Middle frontal gyrus (tissue), 1 donor: ENCODE measurements around the gene TENM4.
A peak's percentile ranks its signal among the peaks of the same experiment; 100 is the strongest.

ENCODE experiments used
- DNase-seq: peaks from one replicate; pipeline ENCODE4 v3.0.0-alpha.2; 2015; ENCODE audit warnings: low spot score; ENCODE audit errors: extremely low spot score

TENM4 gene

DNA sequence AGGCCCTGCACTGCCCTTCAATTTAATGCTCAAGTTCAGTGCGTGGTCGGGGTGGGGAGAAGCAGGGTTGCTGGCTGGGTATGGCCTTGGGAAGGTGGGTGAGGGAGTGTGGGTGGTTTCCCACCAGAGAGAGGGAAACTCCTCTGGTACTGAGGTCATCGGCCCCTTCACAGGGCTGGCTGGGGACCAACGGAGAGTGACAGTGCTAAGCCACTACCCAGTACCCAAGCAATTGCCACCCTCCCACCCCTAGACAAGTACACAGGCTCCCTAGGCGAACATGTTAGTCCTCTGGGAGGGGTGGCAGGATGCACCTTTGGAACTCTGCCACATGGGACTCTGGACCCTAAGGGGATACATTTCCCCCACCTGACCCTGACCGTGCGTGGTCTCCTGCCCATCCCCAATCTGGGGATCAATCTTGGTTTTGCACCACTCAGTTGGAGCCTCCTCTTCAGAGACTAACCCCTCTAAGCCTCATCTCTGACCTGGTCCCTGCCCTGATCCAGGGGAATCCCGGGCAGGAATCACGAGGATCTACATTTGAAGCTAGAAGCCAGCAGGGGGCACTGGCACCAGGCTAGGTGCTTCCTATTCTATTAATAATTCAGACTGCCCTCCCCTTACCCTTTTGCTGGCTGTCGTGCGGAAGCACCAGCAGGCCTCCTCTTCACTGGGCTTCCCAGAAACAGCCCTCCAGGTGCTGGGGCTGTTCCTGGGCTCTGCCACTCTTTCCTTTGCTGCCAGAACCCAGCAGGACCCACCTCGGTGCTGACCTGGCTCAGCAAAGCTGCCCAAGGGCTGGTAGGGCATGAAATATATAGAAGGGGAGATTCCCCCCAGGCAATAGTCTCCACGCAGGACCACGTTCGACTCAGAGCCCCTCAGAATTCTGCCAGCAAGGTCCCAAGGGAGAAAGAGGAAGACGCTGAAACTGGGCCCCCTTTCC, 377.7 kb downstream of the TENM4 start:
- DNase-seq: no peak

DNA sequence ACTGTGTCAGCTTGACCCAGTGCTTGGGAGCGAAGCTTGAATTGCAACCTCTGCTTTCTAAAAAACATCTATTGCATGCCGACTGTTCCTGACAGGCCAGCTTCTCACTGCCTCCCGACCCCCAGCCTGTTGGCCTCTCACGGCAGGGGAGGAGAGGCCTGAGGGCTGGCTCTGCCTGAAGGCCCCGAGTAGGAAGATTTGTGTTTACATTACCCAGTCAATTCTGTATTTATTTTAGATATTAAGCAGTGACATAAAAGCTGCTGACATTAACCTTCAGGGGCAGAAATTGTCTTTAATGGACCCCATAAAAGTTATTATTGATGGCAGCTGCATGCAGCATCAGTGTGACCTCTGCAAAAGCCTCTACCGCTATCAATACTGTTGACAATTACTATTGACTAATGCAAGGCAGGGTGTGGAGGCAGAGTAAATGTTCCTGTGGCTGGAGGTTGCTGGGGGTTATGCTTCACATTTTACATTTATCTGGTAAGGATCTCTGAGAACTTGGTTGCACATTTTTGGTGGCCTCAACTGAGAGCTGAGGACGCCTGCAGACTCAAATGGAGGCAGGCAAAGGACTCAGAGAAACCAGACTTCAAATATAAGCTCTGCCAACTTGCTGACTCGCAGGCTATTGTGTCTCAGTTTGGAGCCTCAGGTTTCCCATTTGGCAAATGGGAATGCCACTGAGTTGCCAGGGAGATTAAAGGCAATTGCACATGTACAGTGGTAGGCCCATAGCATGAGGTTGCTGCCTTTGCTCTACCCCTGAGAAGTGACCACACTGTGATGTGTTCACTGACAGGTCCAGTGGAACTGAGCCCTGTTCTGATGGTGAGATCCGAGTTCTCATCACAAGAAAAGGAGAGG, 380.5 kb downstream of the TENM4 start:
- DNase-seq: no peak

DNA sequence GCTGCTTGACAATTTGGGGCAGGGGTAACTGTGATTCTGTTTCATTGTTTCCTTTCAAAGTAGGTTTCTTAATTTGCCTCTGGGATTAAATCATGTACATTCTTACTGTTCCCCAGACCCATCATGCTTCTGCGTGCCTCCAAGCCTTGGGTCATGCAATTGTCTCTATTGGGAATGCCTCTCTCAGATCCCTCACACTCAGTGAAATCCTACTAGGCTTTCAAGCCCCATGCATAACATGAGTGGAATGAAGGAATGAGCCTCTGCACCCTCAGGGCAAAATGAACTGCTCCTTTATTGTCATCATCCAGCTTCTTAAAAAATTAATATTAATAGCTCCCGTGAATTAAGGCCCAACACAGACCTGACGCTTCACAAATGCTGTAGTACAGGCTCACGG, 381.7 kb downstream of the TENM4 start:
- no peak for DNase-seq

DNA sequence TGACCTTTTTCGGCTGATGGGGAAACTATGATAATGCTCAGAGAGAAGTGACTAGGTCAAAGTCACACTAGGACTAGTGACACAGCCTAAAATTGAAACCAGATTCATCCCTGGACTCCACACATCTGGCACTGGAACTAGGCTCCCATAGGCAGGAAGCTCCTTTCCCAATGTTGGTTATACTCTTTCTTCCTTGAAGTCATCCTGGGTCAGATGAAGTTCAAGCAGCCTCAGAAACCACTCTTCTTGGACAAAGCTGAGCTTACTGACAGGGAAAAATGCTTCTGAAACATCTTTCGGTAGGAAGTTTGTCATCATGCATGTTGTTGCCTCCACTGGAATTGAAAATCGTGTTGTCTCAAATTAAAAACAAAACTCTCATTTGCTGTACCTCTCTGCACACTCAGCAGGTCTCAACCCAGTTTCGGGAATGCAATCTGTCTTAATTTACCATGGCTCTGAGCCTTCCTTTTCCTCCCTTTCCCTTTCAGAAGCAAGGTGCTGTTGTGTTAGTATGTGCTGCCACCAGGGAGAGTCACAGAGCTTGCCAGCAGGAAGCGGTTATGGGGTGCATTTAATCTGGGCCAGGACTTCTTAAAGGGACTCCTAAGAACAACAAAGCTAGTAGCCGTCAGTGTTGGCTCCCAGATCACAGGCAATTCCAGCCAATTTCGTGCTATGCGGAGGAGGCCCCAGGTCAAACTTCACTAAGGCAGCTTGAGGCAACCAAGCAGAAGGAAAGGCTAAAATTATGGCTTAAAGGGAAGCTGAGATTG, 384.8 kb downstream of the TENM4 start:
- DNase-seq: no peak

DNA sequence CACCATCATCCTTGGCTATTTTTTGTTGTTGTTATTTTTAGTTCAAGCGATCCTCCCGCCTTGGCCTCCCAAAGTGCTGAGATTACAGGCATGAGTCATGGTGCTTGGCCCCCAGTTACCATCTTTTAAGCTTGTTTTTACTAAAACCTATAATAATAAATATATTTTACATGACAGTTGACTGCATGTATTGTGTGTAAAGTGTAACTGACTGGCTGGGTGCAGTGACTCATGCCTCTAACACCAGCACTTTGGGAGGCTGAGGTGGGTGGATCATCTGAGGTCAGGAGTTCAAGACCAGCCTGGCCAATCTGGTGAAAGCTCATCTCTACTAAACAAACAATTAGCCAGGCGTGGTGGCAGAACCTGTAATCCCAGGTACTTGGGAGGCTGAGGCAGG, 386.2 kb downstream of the TENM4 start:
- DNase-seq: no peak

DNA sequence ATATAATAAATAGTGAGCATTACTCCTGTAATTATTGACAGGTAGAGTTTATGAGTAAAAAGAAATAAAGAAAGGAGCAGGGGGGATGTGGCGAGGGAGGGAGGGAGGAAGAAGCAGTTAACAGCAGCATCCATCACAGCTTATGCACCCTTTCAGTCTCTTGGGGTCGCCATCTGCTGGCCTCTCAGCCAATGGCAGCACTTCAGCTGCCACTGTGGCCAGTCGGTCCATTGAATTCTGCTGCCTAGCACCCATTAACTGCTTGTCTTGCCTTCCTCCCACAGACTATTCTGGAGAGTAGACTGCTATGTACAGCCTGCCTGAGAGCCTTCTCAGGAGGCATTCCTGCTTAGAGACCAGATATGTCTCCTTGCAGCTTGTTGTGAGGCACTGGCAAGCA, 388.3 kb downstream of the TENM4 start:
- no peak for DNase-seq

DNA sequence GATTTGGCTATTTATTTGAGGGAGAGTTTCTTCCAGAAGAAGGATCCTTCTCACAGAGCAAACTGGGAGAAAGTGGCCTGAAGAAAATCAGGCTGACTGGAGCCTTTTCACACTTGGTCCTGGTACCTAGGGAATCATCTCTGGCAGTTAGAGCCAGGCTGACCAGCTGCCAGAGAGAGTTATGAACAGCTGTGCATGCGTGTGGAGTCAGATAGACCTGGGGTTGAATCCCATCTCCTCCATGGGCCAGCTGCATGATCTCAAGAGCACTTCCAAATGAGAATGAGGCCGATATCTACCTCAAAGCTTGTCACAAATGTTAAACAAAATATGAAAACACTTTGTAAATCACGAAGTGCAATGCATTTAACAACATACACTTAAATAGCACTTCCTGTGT, 390.0 kb downstream of the TENM4 start:
- DNase-seq: no peak

DNA sequence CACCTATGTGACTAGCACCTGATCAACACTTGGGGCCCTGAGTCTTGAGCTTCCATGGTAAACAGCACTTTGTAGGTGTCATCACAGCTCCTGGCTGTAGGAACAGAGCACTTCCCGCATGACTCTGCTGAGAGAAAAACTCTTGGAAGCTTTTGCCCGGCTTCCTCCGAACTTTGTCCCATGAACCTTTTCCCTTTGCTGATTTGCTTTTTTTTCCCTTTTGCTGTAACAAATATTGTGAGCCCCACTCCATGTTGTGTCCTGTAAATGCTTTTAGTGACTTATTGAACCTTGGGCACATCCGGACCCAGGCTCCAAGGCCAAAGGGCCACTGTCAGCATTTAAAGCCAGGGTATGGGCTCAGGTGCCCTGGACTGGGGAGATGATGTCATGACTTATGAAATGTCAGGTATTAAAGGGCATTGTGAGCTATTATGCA, 391.1 kb downstream of the TENM4 start:
- DNase-seq: no peak

DNA sequence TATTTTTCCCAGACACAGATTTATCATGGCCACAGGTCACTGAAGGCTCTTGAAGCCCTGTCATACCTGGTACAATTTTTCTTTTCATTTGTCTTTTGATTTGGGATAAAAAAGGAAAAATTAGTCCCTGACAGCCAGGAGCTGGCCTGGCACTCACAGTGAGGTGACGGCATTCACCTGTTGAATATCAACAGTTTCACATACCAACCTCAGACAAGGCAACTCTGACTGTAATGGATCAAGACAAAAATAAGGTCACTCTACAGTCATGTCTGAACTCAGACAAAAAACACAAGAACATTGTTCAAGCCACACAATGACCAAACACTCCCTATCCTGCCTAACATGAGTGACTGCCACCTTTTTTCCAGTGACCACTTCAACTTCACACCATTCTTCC, 392.9 kb downstream of the TENM4 start:
- no peak for DNase-seq

DNA sequence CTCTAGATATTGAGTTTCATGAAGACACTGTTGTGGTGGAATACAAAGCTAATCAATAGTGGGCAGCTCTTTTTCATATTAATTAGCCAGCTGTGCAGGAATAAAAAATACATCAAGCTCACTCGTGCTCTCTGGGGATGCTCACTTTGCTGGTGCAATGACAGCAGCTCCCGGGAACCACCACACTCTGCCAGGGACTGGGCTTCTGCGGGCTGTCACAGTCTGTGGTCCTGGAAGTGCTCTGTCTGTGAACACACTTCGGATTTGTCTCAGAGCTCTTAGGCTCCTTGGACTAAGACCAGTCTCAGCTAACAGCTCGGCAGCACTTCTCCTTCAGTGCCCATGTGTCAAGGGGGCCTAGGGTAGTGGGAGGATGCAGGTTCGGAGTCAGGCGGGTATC, 393.5 kb downstream of the TENM4 start:
- no peak for DNase-seq

DNA sequence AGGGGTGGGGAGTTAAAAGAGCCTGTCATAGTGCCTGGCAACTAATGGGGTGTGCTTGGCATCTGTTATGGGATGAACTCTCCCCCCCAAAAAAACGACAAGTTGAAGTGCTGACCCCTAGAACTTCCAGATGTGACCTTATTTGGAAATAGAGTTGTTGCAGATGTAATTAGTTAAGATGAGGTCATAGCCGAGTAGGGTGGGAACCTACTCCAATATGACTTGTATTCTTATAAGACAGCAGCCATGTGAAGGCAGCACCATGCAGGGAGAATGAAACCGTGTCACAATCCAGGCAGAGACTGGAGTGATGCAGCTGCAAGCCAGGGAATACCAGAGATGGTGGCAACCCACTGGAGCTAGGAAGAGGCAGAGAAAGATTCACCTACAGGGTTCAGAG, 394.5 kb downstream of the TENM4 start:
- no peak for DNase-seq

DNA sequence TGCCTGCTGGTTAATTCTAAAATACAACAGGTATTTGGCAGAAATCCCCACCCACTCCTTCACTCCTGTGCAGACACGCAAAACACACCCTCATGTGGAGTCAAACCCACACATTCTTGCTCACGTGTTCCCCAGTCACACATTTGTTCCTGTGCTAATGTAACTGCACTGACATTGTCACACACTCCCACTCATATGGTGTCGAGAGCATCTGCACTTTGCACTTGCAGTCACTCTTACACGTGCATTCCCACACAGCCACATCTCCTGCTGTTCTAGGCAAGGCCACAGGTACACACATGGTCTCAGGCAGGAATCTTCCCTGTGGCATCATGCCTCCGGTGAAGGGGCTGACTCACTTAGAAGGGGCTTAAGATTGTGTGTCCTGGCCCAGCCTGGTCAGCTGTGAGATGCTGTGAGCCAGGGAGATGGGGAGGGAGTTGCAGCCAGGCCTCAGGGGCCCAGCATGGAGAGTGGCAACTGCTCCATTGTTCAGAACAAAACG, 395.0 kb downstream of the TENM4 start:
- no peak for DNase-seq

DNA sequence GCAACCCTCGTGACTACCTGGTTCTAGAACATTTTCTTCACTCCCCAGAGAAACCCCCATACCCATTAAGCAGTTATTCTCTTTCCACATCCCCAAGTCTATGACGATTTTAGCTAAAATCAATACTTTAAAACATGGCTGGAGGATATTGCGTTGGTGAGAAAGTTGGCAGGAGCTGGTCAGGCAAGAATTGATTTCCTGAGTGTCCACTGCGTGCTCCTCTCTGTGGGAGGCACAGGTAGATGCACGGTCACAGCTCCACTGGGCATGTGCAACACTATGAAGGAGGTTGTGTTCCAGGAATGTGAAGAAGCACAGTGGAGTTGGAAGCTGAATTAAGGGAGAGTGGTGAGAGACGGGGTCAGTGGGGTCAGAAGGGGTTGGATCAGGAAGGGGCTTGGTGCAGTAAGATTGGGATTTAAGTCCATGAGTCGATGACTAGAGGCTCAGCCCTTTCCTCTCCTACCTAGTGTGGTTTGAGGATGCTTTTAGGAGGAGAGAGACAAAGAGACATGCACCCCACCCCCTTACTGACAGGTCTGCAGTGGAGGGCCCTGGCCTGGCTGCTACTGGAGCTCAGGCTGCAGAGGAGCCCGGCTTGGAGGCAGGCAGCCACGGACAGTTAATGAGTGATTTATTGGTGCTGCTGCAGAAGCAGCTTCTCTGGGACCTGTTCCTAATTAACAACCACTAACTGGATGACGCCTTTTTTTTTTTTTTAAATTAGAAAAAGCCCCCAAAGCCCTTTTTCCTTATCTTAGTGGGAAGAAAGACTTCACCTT, 395.6 kb downstream of the TENM4 start:
- no peak for DNase-seq

DNA sequence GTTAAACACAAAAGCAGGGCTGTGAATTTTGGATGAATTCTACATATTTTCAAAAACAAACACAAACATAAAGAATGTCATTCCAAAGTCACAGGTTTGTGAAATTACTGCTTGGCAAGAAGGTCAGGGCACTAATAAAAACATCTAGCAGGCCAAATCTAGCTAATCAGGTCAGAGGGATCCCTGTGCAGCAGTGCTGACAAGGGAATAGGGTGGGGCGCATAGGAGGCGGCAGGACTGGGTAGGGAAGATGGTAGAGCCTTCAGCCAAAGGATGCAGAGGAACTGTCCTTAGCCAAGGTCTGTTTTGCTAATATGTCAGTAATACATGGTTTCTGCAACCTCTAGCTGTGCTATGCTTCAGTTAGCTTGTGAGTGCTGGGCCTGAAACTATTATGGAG, 396.6 kb downstream of the TENM4 start:
- no peak for DNase-seq

DNA sequence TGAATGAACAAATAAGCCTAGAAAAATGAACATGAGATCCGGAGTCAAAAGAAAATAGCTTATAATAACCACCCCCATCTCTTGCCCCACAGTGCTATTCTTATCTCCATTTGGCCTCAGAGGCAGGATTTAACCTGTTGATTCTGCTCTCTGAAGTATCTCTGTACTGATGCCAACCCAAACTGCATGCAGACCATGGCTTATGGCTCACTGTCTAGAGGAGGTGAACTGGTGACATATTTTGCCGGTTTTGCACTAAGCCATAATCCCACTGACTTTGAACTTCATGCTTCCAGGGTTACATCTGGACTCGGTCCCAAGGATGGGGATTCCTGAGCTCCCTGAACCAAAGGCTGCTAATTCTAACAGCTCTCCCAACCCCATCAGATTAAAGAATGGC, 397.1 kb downstream of the TENM4 start:
- no peak for DNase-seq

DNA sequence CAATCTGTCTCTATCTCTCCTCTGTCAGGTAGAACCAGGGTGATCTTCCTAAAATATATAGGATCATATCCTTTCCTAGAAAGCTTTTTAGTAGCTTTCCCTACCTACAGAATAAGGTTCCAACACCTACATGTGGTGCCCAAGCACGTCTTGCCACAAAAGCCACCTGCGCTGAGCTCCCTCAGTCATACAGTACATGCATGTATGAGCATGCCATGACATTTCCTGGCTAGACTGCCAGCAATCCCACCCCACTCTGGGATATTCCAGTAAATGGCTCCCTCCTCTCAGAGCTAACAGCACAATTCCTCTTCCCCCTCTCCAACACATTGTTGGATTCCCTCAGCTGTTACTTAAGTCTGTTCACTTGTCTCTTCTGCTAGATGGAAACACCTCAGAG, 398.0 kb downstream of the TENM4 start:
- DNase-seq: no peak

DNA sequence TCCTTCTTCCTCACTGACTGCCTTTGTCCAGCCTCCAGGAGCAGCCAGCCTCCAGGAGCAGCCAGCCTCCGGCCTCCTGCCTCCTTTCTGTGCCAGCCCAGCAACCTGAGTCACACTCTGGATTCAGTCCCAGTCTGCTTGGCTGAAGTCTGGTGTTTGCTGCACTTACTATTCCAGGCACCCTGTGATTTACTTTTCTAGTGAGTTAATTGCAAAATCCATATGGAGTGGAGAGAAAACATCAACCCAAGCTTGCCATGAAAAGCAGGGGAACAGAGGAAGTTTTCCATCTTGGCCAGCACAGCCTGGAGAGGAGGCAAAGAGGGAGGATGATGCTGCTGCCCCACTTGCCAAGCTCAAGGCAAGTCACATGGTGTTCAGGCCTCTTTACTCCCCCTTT, 400.5 kb downstream of the TENM4 start:
- DNase-seq: peak; percentile 14

DNA sequence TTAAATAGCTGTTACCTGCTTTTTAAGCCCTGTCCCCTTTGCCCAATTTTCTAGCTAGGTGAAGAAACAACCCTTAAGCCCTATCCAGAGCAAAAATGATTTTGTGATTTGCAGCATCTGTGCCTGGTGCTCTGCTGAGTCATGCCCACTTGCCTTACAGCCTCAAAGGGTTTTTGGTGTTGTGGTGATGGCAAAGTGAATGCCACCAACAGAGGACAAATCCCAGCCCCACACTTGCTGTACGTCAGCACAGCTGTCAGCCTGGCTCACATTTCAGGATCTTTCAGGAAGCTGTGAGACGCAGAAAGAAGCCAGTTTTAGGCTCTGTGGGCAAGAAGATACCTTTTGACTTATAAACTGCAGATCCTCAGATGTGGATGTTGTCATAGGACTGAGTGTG, 401.7 kb downstream of the TENM4 start:
- no peak for DNase-seq

DNA sequence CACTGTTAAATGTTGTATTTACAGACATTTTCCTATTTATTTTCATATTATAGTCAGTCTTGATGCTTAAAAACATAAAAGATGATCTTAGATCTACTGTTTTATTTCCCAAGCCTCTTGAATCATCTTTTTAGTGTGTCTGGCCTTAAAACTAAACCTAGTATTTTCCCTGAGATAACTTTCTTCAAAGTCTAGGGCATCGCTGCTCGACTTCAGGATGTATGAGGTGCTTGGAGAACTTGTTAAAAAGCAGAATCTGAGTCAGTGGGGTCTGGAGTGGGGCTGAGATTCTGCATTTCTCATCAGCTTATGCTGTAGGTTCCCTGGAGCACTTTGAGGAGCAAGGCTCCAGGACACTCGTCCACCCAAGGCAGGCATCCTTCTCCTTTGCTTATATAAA, 404.9 kb downstream of the TENM4 start:
- DNase-seq: no peak

DNA sequence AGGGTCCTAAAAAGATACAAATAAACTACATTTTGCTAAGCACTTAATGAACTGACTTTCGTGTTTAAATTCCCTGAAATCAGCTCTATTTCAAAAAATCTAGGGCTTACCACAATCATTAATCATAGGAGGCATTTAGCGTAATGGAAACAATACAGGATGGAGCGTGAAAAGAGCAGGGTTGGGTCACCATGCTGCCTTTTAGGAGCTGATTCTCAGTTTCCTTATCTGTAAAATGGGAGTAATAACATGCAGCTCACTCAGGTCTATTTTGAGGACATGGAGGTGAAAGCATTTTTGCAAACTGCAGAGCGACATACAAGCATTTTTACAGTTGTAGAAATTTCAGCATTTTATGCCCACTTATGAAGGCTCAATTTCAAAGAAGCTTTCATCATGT, 407.0 kb downstream of the TENM4 start:
- DNase-seq: no peak

DNA sequence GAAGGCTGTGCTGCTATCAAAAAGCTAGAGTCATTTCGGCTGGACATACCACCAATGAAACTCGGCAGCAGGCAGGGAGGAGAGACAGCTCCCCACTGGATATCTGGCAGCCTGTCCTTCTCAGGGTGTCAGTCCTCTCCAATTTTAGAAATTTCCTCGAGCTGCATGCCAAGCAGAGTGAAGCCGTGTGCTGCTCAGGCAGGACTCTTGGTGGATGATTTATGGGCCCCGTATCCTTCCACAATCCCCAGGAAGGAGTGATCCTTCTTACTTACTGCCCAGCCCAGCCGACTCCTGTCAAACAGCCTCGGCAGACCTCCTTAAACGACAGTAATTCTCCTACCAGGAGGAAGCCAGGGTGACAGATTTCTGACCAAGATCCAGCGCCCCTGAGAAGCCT, 410.4 kb downstream of the TENM4 start:
- no peak for DNase-seq
